GM21723 (cell line): ENCODE results near the gene ZNF362.

Source experiments
- ATAC-seq: cut with Tn5 transposase; IDR thresholded peaks from one replicate; pipeline ENCODE4 v1.9.1; 2021; ENCODE audit warnings: mild to moderate bottlenecking, moderate library complexity; ENCODE audit not compliant: unreplicated experiment

The ZNF362 gene

GRCh38 chr1:33342041-33342723 is 85.9 kb downstream of the ZNF362 start:
- no peak for ATAC-seq

- no peak for ATAC-seq
These were observed 87.2 kb downstream of the ZNF362 start for GRCh38 chr1:33343539-33343938.

- ATAC-seq = no peak
These were observed 88.7 kb downstream of the ZNF362 start for GRCh38 chr1:33344896-33345560.

- no peak for ATAC-seq
These were observed 90.2 kb downstream of the ZNF362 start for GRCh38 chr1:33346533-33346926.

- ATAC-seq = no peak
These were observed 90.8 kb downstream of the ZNF362 start for GRCh38 chr1:33346927-33347649.

GRCh38 chr1:33347650-33347992 is 91.3 kb downstream of the ZNF362 start:
- ATAC-seq = no peak

- ATAC-seq = no peak
These were observed 91.9 kb downstream of the ZNF362 start for GRCh38 chr1:33348194-33348593.

- no peak for ATAC-seq
These were observed 92.4 kb downstream of the ZNF362 start for GRCh38 chr1:33348676-33349080.

GRCh38 chr1:33349081-33349759 is 92.9 kb downstream of the ZNF362 start:
- ATAC-seq = peak; percentile 34

GRCh38 chr1:33349778-33350610 is 93.7 kb downstream of the ZNF362 start:
- ATAC-seq = peak; percentile 78
